CD8-positive, alpha-beta memory T cell (primary cell): ENCODE measurements around the gene SPATS2L. TPM values are rescaled to one million over a fixed set of nuclear protein-coding genes. Genes with fewer than 3 reads are reported as not detected.
A peak's percentile ranks its signal among the peaks of the same experiment; 100 is the strongest.

ENCODE experiments used
- CTCF ChIA-PET: fragments of 350-600 bp; sonication (Branson Sonifier 250); formaldehyde crosslinking; loops from one replicate; lab custom pipeline; 2021; ENCODE audit warnings: antibody characterized with exemption; lab: Charles Lee
- POLR2A ChIA-PET: fragments of 350-600 bp; sonication (Branson Sonifier 250); formaldehyde crosslinking; loops from one replicate; lab custom pipeline; 2021; ENCODE audit warnings: antibody characterized with exemption; lab: Charles Lee
- DNase-seq, 5 donors: peaks; one replicate each; pipeline versions ENCODE4 v3.0.0 to v3.0.0-alpha.2; 2020 to 2022; ENCODE audit warnings: mixed read lengths in 1 of 5
- H3K27ac ChIP-seq: one replicate; pipeline ENCODE4 v1.7.0; 2013; ENCODE audit warnings: low read depth, mild to moderate bottlenecking, low read length, moderate library complexity
- H3K27me3 ChIP-seq: 2 replicates; pipeline ENCODE4 v1.7.0; 2013; ENCODE audit warnings: low read length, mild to moderate bottlenecking; ENCODE audit not compliant: insufficient read depth, poor library complexity, severe bottlenecking
- H3K36me3 ChIP-seq: 2 replicates; pipeline ENCODE4 v1.7.0; 2013; ENCODE audit warnings: mild to moderate bottlenecking, low read length, moderate library complexity; ENCODE audit not compliant: insufficient read depth
- H3K4me1 ChIP-seq: 2 replicates; pipeline ENCODE4 v1.7.0; 2013; ENCODE audit warnings: mild to moderate bottlenecking, low read length, moderate library complexity; ENCODE audit not compliant: insufficient read depth
- H3K4me3 ChIP-seq: 2 replicates; pipeline ENCODE4 v1.7.0; 2013; ENCODE audit warnings: mild to moderate bottlenecking, low read length
- H3K9me3 ChIP-seq: 2 replicates; pipeline ENCODE4 v1.7.0; 2013; ENCODE audit warnings: mild to moderate bottlenecking, low read length
- H3K27ac Mint-ChIP-seq, 8 donors: one replicate each; pipeline ENCODE4 v1.8.0; 2020 to 2021; ENCODE audit warnings: mixed read lengths in 8 of 8, mild to moderate bottlenecking in 6 of 8, inconsistent platforms in 3 of 8, moderate library complexity in 3 of 8
- H3K27me3 Mint-ChIP-seq, 2 donors: one replicate each; pipeline ENCODE4 v1.8.0; 2020 to 2021; ENCODE audit warnings: mixed read lengths in 2 of 2, mild to moderate bottlenecking in 1 of 2, moderate library complexity in 1 of 2
- H3K36me3 Mint-ChIP-seq, 3 donors: one replicate each; pipeline ENCODE4 v1.8.0; 2020 to 2021; ENCODE audit warnings: mixed read lengths in 3 of 3, inconsistent platforms in 1 of 3, mild to moderate bottlenecking in 1 of 3
- H3K4me1 Mint-ChIP-seq, 3 donors: one replicate each; pipeline ENCODE4 v1.8.0; 2020 to 2021; ENCODE audit warnings: mixed read lengths in 3 of 3, inconsistent platforms in 1 of 3, mild to moderate bottlenecking in 1 of 3
- H3K4me3 Mint-ChIP-seq, 7 donors: one replicate each; pipeline ENCODE4 v1.8.0; 2020 to 2021; ENCODE audit warnings: mixed read lengths in 7 of 7, mild to moderate bottlenecking in 6 of 7, moderate library complexity in 4 of 7, inconsistent platforms in 2 of 7
- H3K9me3 Mint-ChIP-seq, 5 donors: one replicate each; pipeline ENCODE4 v1.8.0; 2020 to 2022; ENCODE audit warnings: mixed read lengths in 5 of 5, mild to moderate bottlenecking in 3 of 5, moderate library complexity in 2 of 5, inconsistent platforms in 1 of 5
- polyA plus RNA-seq: library from polyadenylated mRNA; unstranded; fragments of 300-500 nt; fragmentation: Illumina TruSeq; gene quantifications from one replicate; pipeline ENCODE4 v1.2.3, GENCODE V29; 2021
- total RNA-seq, 2 experiments: library from RNA; stranded (reverse); gene quantifications; one replicate each; pipeline ENCODE4 v1.2.3, GENCODE V29; 2021

Gene SPATS2L
- total and polyA plus RNA-seq, 3 experiments from 2014 or later, result 11.3 to 22.2 (median 21.8) TPM

- H3K36me3 ChIP-seq, result no peaks in the 10 kb centered on the region
- no peak for DNase-seq
- H3K27me3 ChIP-seq, result peaks cover 3% of the 10 kb centered on the region
- H3K4me1 Mint-ChIP-seq, result no peaks in the 10 kb centered on the region
- ChIA-PET CTCF (no interaction called here), POLR2A (no interaction called here)
- H3K9me3 Mint-ChIP-seq, result peaks cover 0 to 2% (median 0%) of the 10 kb centered on the region in 5 donors
- peaks cover 0 to 1% (median 0%) of the 10 kb centered on the region in 3 donors for H3K36me3 Mint-ChIP-seq
- no peak overlapping the region for H3K4me3 Mint-ChIP-seq
- no peak overlapping the region for H3K27ac Mint-ChIP-seq
- no peaks in the 10 kb centered on the region for H3K4me1 ChIP-seq
- no peaks in the 10 kb centered on the region for H3K9me3 ChIP-seq
- H3K4me3 ChIP-seq, result no peak overlapping the region
- H3K27ac ChIP-seq, result no peak overlapping the region
- peaks cover 9 to 36% of the 10 kb centered on the region in 2 donors for H3K27me3 Mint-ChIP-seq
These were observed 27.7 kb upstream of the SPATS2L start for GRCh38 chr2:200278694-200279316.

DNA sequence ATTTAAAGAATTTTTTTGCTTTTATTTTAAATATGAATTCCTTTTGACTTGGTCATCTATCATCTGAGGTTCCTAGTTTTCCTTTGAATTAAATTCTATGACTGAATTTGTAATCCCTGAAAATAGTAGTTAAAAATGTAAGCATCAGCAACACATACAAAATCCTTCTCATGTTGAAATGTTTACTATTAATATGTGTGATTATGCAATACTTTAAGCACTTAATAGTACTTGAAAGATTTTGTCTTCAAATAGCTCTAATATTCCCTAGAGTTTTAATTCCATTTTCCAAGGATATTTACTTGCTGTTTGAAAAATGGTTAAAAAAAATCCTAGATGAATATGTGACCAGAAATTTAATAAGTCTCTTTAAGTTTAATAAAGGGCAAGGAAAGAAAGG lies 26.6 kb upstream of the SPATS2L start:
- DNase-seq, result no peak
- H3K9me3 ChIP-seq, result no peaks in the 10 kb centered on the region
- Mint-ChIP-seq H3K27ac (no peak overlapping the region), H3K9me3 (peaks cover 0 to 2% (median 0%) of the 10 kb centered on the region in 5 donors), H3K36me3 (peaks cover 0 to 1% (median 0%) of the 10 kb centered on the region in 3 donors), H3K4me1 (no peaks in the 10 kb centered on the region), H3K4me3 (no peak overlapping the region), H3K27me3 (peaks cover 11 to 45% of the 10 kb centered on the region in 2 donors)
- no peak overlapping the region for H3K4me3 ChIP-seq
- H3K36me3 ChIP-seq, result no peaks in the 10 kb centered on the region
- peaks cover 3% of the 10 kb centered on the region for H3K27me3 ChIP-seq
- ChIA-PET CTCF (no interaction called here), POLR2A (no interaction called here)
- H3K27ac ChIP-seq, result no peak overlapping the region
- H3K4me1 ChIP-seq, result no peaks in the 10 kb centered on the region

DNA sequence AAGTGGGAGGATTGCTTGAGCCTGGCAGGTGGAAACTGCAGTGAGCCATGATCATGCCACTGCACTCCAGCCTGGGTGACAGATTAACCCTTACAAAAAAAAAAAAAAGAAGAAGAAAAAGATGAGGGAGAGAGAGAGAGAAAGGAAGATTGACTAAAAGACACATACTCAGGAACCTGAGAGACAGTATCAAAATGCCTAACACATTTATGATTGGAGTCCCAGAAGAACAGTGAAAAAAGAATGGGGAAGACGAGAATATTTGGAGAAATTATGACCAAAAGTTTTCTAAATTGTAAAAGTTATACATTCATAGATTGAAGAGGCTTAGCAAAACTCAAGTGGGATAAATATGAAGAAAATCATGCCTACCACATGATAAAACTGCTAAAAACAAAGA lies 19.9 kb upstream of the SPATS2L start:
- Histone ChIP-seq H3K4me3 (no peak overlapping the region), H3K9me3 (no peaks in the 10 kb centered on the region), H3K27me3 (peaks cover 3% of the 10 kb centered on the region), H3K27ac (no peak overlapping the region), H3K4me1 (no peaks in the 10 kb centered on the region), H3K36me3 (no peaks in the 10 kb centered on the region)
- POLR2A ChIA-PET, result no interaction called here
- Mint-ChIP-seq H3K27ac (peak overlapping the region in 1 of 8 donors; percentile 17), H3K27me3 (peaks cover 17 to 71% of the 10 kb centered on the region in 2 donors), H3K4me3 (no peak overlapping the region), H3K4me1 (no peaks in the 10 kb centered on the region), H3K36me3 (peaks cover 0 to 18% (median 0%) of the 10 kb centered on the region in 3 donors), H3K9me3 (peaks cover 0 to 5% (median 0%) of the 10 kb centered on the region in 5 donors)
- DNase-seq, result no peak
- CTCF ChIA-PET, result no interaction called here

- Mint-ChIP-seq H3K27me3 (peaks cover 9 to 51% of the 10 kb centered on the region in 2 donors), H3K36me3 (peaks cover 0 to 18% (median 0%) of the 10 kb centered on the region in 3 donors), H3K9me3 (peaks cover 0 to 5% (median 0%) of the 10 kb centered on the region in 5 donors), H3K4me3 (no peak overlapping the region), H3K4me1 (no peaks in the 10 kb centered on the region), H3K27ac (no peak overlapping the region)
- POLR2A ChIA-PET, result no interaction called here
- CTCF ChIA-PET, result no interaction called here
- Histone ChIP-seq H3K4me1 (no peaks in the 10 kb centered on the region), H3K9me3 (no peaks in the 10 kb centered on the region), H3K27ac (no peak overlapping the region), H3K4me3 (no peak overlapping the region), H3K27me3 (no peaks in the 10 kb centered on the region), H3K36me3 (no peaks in the 10 kb centered on the region)
- no peak for DNase-seq
These were observed 17.6 kb upstream of the SPATS2L start for GRCh38 chr2:200288670-200289429.

- H3K36me3 ChIP-seq, result no peaks in the 10 kb centered on the region
- H3K36me3 Mint-ChIP-seq, result no peaks in the 10 kb centered on the region
- no peaks in the 10 kb centered on the region for H3K27me3 ChIP-seq
- ChIA-PET POLR2A (no interaction called here), CTCF (no interaction called here)
- peaks cover 2 to 6% of the 10 kb centered on the region in 2 donors for H3K27me3 Mint-ChIP-seq
- no peaks in the 10 kb centered on the region for H3K4me1 ChIP-seq
- no peaks in the 10 kb centered on the region for H3K9me3 ChIP-seq
- H3K4me3 Mint-ChIP-seq, result no peak overlapping the region
- H3K4me3 ChIP-seq, result no peak overlapping the region
- no peaks in the 10 kb centered on the region for H3K9me3 Mint-ChIP-seq
- H3K4me1 Mint-ChIP-seq, result no peaks in the 10 kb centered on the region
- DNase-seq, result no peak
- no peak overlapping the region for H3K27ac ChIP-seq
- no peak overlapping the region for H3K27ac Mint-ChIP-seq
These were observed 10.4 kb upstream of the SPATS2L start for GRCh38 chr2:200296118-200296517.

DNA sequence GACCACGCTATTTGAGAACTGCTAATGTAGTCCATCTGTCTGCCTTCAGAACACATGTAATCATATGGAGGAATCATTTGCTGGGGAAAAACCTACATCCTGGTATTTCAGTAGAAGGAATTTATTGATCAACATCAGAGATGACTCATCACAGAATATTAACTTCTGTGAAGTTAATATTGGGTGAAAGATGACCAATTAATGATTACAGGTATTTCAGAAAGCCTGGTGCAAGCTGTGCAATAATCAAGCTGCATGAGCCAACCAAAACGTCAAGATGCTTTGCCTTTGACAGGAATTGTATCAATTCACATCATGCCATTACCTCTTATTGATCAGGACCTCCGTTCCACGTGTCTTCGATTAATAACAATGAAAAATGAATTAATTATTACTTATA lies 9.4 kb upstream of the SPATS2L start:
- H3K4me3 ChIP-seq, result no peak overlapping the region
- H3K4me1 ChIP-seq, result no peaks in the 10 kb centered on the region
- H3K4me3 Mint-ChIP-seq, result no peak overlapping the region
- CTCF ChIA-PET, result no interaction called here
- H3K9me3 Mint-ChIP-seq, result no peaks in the 10 kb centered on the region
- H3K36me3 ChIP-seq, result no peaks in the 10 kb centered on the region
- no peaks in the 10 kb centered on the region for H3K9me3 ChIP-seq
- H3K27me3 Mint-ChIP-seq, result peaks cover 2 to 3% of the 10 kb centered on the region in 2 donors
- POLR2A ChIA-PET, result no interaction called here
- no peaks in the 10 kb centered on the region for H3K36me3 Mint-ChIP-seq
- H3K27ac ChIP-seq, result no peak overlapping the region
- no peak for DNase-seq
- no peaks in the 10 kb centered on the region for H3K4me1 Mint-ChIP-seq
- H3K27ac Mint-ChIP-seq, result no peak overlapping the region
- H3K27me3 ChIP-seq, result no peaks in the 10 kb centered on the region

DNA sequence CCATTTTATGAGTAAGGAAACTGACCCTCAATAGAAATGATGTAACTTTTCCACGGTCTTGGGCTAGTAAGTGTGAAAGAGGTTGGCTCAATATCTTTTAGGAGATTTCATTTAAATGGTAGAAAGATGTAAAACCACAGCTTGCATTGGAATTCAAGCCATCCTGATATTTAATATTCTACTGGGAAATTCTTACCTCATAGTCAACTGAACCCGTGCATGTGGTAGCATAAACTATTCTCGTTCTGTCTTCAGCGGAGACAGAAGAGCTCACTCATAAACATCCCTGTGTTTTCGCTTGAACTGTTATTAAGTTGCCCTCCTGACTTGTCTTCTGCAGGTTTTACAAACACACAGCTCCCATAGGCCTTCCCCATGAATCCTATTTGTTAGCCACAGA lies 8.5 kb upstream of the SPATS2L start:
- no peak overlapping the region for H3K27ac ChIP-seq
- no peaks in the 10 kb centered on the region for H3K9me3 ChIP-seq
- no peak overlapping the region for H3K4me3 ChIP-seq
- POLR2A ChIA-PET, result no interaction called here
- no peak overlapping the region for H3K27ac Mint-ChIP-seq
- H3K9me3 Mint-ChIP-seq, result no peaks in the 10 kb centered on the region
- H3K27me3 Mint-ChIP-seq, result peaks cover 2 to 3% of the 10 kb centered on the region in 2 donors
- no peak overlapping the region for H3K4me3 Mint-ChIP-seq
- no peaks in the 10 kb centered on the region for H3K27me3 ChIP-seq
- CTCF ChIA-PET, result no interaction called here
- H3K36me3 ChIP-seq, result no peaks in the 10 kb centered on the region
- no peaks in the 10 kb centered on the region for H3K4me1 Mint-ChIP-seq
- no peaks in the 10 kb centered on the region for H3K36me3 Mint-ChIP-seq
- H3K4me1 ChIP-seq, result no peaks in the 10 kb centered on the region
- no peak for DNase-seq

DNA sequence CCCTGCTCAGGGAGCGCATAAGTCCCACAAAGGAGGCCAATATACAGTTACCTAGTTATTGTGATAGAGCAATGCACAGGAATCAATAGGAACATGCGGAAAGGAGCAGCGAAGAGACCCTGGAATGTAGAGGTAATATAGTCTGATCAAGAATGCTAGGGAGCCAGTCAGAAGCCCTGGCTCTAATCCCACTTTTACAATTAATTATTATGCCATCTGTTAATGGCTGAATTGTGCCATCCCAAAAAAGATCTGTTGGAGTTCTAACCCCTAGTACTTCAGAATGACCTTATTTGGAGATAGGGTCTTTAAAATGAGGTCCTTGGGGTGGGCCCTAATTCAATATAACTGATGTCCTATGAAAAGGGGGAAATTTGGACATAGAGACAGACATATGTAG lies 7.7 kb upstream of the SPATS2L start:
- Histone ChIP-seq H3K9me3 (no peaks in the 10 kb centered on the region), H3K4me3 (no peak overlapping the region), H3K36me3 (no peaks in the 10 kb centered on the region), H3K27me3 (no peaks in the 10 kb centered on the region), H3K27ac (no peak overlapping the region), H3K4me1 (no peaks in the 10 kb centered on the region)
- DNase-seq, result no peak
- H3K9me3 Mint-ChIP-seq, result no peaks in the 10 kb centered on the region
- peaks cover 2 to 3% of the 10 kb centered on the region in 2 donors for H3K27me3 Mint-ChIP-seq
- no peaks in the 10 kb centered on the region for H3K4me1 Mint-ChIP-seq
- POLR2A ChIA-PET, result no interaction called here
- no peaks in the 10 kb centered on the region for H3K36me3 Mint-ChIP-seq
- H3K4me3 Mint-ChIP-seq, result no peak overlapping the region
- CTCF ChIA-PET, result no interaction called here
- H3K27ac Mint-ChIP-seq, result no peak overlapping the region
